Lung microvascular endothelial cell (primary cell): Measurements from ENCODE around the gene MAP1LC3B. TPM values are rescaled to one million over a fixed set of nuclear protein-coding genes. Genes with fewer than 3 reads are reported as not detected.
"Not testable (repeated sequence)": the region's sequence is repeated elsewhere in the genome, so short reads cannot be mapped to it uniquely, and the experiment has no call there.

ENCODE experiments used
- DNase-seq, 2 donors: peaks; one replicate each; pipeline versions ENCODE4 v3.0.0 to v3.0.0-alpha.2; 2010; ENCODE audit warnings: low read depth in 2 of 2
- total RNA-seq: library from RNA; depleted of rRNA; stranded (reverse); fragments of >200 nt; gene quantifications from 2 replicates; pipeline ENCODE4 v1.2.1, GENCODE V29; 2014

The MAP1LC3B gene
- total RNA-seq, 1 donor from 2014 or later, result 21.6 TPM

DNA sequence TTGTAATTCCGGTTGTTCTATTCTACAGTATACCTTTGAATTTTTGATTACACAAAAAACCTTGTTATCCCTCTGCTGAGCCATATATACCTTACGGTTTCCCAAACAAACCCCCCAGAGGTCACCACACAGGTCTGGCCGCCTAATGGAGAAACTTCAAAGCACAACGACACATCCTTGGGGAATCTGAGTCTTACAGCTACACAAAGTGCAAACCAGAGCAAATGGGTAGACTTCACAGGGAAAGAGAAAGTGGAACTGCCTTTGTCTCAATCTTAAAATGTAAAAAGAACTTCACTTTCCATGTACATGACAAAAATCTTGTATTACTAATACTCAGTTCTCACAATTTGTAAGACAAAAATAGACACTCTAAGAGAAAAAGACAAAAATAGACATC, 11.3 kb upstream of the MAP1LC3B start:
- peak in 1 of 2 donors; percentile 51 for DNase-seq

DNA sequence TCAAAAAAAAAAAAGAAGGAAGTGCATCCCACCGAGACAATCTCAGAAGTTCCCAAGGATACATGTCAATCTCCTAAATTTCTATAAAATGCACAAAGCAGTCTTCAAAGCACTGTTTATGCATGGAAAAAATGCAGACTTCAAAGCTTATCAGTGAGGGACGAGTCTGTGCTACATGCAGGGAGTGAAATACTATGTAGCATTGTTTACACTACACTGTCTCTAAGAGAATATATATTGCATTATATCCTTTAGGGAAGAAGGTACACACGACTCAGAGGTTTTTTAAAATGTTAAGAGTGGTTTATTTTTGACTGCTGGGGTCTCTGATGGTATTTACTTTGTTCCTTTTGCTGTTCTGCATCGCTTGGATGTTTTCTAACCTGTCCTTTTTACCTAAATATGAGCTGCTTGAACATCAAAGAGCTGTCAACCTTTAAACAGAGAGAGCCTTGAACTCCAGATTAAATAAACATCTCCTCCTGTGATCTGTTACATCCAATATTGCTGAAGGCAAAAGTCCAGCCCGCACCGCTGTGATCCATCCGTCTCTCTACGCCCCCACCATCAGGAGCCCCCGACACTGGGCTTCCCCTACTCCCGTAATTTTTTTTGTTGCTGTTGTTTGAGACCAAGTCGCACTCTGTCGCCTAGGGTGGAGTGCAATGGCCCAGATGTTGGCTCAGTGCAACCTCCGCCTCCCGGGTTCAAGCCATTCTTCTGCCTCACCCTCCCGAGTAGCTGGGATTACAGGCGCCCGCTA, 9.9 kb upstream of the MAP1LC3B start:
- no peak for DNase-seq

DNA sequence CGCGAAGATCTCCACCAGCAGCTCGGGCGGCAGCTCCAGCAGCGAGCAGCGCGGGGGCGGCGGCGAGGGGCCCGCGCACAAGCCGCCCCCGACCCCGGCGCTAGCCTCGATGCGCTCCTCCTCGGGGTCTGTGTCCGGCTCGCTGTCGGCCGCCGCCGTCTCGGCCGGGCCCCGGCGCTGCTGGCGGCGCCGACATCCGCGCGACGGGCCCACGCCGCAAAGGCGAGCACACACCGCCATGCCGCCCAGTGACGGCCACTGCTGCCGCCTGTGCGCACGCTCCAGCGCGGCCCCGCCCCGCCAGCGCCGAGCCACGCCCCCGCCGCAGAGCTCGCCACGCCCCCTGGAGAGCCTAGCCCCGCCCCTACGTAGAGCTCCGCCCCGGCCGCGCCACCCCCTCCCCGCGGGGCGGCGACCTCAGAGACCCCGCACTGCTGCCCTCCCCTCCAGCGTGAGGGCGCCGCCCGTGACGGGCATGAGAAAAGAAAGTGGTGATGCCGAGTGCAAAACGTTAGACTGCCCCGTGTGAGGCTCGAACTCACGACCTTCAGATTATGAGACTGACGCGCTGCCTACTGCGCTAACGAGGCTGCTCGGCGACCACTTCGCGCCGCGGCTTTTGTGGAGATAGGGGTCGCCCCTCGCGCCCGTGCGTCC, 8.5 kb upstream of the MAP1LC3B start, which contains the start of gene FBXO31:
FBXO31 (minus strand) TSS at position 272 of the 657 bp plus-strand sequence; CDS start at position 240, 32 bp downstream.
- DNase-seq, result peak; percentile 91 to 92

DNA sequence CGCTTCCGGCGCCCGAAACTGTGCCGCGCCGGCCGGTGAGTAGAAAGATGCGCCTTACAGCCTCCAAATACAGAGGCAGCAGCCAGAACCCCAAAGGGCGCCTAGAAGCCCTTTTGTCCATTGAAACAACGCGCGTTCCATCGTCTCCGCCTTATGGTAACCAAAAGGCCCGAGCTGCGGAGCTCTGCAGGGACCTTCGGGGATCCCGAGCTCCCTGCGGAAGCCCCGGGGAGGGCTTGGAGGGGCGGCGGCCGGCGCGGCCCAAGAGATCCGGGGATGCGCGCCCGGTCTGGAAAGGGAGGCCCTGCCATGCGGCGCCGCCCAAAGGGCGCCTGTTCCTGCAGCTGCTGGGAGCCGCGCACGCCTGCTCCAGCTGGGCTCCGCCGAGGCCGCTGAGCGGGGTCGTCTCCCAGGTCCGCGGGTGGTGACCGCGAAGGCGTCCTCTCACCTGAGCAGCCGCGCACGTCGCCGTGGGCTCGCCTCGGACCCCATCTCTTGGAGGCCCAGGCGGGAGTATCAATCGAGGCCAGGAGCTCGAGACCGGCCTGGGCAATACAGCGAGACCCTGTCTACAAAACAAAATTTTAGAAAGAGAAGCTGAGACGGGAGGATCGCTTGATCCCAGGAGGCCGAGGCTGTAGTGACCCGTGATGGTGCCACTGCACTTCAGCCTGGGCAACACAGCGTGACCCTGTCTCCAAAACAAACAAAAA, 7.8 kb upstream of the MAP1LC3B start:
- DNase-seq, result peak in 1 of 2 donors; percentile 52

DNA sequence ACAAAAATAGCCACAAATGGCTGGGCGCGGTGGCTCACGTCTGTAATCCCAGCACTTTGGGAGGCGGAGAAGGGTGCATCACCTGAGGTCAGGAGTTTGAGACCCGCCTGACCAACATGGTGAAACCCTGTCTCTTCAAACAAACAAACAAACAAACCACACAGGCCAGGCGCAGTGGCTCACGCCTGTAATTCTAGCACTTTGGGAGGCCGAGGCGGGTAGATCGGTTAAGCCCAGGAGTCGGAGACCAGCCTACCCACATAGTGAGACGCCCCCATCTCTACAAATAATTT, 7.3 kb upstream of the MAP1LC3B start:
- DNase-seq, result not testable (repeated sequence)

DNA sequence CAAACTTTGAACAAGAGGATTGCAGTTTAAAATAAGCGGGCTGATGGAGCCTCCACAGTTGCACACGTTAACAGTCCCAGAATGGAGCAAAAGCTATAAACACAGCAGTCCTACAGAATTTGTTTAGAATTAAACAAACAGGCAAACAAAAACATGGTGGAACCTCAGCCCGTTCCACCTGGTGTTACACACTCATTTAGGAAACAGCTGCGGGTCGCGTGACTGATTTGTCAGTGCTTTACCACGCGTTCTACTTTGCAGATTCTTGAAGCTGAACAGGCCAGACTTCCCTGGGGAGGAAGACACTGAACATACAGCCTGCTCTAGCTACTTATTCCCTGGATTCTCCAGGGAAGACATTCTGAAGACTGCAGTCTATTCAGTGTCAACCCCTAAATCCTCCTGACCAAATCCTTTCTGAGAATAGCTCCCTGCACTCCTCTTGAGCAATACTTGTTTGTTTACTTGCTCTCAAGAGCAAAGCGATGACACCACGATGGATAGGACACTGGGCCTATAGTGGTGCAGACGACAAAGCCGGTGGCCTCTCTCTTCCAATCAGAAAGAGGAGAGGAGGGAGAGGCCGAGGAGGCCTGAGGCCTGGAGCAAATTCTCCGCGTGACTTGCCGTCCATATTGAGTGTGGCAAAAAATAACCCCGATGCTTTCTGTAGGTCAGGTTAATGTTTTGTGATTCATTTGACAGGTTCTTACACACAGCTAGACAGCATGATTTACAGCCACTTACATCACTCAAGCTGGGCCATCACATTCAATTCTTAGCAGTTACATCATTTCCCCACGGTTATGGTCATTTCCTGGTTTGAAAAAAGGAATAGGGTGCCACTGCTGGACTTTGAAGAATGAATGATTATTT, 4.0 kb upstream of the MAP1LC3B start:
- peak; percentile 98 to 99 for DNase-seq

DNA sequence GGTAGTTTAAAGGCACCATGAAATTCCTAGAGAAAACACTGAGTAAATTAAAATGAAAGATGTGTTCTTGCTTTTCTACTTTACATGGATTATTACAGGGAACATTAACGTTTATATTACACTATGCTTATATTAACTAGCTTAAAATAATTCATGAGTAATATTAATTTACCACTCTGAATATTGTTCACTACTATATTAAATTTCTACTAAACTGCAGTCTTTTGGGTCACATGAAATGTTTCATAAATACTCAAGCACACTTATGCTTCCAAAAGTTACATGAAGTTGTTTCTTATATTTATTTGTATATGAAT, 3.4 kb upstream of the MAP1LC3B start:
- no peak for DNase-seq

DNA sequence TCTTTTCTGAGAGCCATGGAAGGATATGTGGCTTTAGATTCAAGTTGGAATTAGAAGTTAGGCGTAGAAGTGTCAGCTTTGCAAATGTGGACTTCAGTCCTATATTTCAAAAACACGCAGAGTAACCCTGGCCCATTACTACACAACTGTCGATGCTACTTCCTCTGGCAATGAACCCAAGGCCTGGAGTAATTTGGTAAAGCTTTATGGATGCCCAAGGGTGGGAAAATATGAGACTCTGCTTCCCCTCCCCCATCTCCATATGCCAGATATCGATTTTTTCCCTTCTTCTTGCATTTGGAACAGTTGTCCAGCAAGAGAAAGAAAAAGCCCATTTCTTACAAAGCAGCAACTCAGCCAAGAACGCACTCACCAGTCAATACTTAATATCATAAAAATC, 2.9 kb upstream of the MAP1LC3B start:
- DNase-seq, result no peak

DNA sequence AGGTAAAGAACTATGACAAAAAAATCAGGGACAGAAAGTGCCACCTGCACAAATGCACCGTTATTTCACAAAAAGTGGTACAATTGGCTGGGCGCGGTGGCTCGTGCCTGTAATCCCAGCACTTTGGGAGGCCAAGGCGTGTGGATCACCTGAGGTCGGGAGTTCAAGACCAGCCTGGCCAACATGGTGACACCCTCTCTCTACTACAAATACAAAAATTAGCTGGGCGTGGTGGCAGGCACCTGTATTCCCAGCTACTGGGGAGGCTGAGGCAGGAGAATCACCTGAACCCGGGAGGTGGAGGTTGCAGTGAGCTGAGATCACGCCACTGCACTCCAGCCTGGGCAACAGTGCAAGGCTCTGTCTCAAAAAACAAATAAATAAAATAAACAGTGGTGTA, 2.2 kb upstream of the MAP1LC3B start:
- not testable (repeated sequence) for DNase-seq

DNA sequence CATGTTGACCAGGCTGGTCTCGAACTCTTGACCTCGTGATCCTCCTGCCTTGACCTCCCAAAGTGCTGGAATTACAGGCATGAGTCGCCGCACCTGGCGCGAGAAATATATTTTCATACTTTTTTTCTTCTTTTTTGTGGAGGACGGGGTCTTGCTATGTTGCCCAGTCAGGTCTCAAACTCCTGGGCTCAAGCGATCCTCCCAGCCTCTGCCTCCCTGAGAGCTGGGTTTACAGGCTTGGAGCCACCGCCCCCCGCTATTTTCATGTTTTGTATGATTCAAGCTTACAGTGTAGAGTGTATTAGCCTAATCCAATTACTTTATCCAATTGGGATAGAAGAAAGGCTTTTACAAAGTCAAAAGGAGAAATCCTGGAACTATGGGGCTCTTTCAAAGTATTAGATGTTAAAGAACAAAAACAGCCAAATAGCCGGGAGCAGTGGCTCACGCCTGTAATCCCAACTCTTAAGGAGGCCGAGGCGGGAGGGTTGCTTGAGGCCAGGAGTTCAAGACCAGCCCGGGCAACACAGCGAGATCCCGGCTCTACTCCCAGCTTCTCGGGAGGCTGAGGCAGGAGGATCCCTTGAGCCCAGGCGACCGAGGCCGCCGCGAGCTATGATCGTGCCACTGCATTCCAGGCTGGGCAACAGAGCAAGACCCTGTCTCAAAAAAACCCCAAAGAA, 1.4 kb upstream of the MAP1LC3B start:
- no peak for DNase-seq

DNA sequence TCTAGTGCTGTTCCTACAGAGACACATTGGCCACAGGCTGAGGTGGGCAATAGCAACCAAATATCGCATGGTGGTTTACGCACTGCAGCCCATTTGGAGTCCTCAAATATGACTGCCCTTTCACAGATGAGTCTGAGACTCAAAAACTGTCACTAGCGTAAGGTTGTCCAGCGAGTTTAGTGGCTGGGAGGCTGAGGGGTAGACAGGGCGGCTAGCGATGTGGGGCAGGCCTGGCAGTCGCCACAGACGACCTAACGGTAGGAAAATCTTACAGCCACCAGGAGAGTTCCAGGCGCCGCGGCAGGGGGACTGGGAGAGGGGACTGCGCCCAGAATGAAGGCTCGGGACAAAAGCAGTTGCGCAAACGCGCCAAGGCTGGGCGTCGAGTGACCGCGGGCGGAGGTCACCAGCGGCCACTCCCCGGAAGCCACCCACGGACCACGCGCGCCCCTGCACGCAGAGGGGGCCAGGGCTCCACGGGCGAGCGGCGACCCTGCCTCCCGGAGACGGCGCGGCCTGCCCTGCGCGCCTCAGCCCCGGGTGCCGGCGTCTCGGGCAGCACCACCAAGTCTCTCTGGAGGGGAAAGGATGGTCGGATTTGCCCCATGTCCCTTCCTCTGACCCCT, 699 bp upstream of the MAP1LC3B start:
- peak in 1 of 2 donors; percentile 60 for DNase-seq

DNA sequence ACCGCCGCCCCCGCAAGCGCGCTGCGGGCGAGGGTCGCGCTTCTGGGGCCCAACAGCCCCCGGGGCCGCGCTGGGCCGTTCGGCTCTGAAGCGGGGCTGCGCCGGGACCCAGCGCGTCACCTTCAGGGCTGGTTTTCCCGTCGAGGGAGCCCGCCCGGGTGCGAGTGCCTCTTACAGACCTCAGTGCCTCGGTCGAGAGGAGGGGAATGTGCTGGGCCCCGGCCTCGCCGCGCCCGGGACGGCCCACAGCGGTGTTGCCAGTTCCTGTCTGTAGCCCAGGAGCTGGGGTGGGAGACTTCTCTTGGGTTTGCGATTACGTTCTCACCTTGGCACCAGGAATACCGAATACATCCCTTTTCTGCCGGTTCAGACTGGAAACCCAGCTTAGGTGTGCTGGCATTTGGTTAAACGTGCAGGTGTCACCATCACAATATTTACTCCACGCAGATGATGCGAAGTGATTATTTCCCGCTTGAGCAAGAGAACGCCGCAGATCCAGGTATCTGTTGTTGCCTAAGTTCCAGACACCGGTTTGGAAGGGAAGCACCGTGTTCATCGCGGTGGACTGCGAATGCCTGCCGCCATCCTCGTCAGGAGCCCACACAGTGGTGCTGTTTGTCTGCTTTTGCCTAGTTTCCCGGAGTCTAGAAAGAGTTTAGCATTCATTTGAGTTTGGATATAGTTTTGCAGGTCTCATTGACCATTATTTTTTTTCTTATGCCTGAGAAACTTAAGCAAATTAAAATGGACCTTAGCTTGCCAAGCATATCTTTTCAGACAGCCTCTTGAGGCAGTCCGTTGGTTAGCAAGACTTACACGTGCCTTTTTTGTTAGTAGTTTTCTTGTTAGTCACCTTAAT, 914 bp downstream of the MAP1LC3B start:
- DNase-seq, result peak; percentile 51 to 71

DNA sequence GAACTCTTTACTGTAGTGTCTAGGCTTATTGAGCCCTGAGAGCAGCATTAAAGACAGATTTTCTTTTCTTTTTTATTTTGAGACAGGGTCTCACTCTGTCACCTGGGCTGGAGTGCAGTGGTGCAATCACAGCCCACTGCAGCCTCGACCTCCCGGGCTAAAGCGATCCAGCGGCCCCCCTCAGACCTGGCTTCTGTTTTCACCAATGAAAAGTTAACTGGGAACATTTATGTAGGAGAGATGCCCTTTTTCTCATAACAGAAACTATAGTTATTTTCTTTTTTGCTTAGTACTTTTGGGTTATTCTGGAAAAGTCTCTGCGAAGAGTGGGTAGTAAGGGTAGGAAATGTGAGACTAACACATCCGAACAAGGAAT, 1.5 kb downstream of the MAP1LC3B start:
- DNase-seq, result no peak

DNA sequence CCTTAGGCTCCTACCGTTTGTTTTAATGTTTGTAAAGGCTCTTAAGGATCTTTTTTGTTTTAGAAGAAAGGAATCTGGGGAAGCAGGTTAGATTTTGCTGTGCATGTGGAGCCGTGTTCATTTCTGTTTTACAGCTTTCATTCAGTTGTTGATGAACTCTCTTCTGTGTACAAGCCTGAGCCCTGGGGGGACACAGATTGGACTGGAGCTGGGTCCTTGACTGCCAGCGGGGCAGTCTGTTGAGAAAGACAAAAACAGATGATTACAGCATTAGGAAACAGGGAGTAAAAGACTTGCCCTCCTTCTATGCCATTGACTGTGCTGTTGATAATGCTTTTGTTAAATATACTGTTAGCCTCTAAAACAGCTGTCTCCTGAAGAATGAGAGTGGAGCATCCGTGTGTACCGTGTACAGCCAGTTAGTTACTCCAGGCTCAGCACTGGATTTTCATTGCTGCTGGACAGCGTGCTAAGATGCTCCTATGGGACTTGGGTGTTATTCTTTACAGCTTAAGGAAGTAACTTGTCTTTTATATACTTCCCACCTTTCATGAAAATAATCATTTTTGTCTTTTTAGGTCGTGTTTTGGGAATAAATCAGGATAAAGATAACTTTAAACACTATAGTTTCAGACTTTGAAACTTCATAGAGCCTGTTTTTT, 3.2 kb downstream of the MAP1LC3B start:
- DNase-seq, result no peak

DNA sequence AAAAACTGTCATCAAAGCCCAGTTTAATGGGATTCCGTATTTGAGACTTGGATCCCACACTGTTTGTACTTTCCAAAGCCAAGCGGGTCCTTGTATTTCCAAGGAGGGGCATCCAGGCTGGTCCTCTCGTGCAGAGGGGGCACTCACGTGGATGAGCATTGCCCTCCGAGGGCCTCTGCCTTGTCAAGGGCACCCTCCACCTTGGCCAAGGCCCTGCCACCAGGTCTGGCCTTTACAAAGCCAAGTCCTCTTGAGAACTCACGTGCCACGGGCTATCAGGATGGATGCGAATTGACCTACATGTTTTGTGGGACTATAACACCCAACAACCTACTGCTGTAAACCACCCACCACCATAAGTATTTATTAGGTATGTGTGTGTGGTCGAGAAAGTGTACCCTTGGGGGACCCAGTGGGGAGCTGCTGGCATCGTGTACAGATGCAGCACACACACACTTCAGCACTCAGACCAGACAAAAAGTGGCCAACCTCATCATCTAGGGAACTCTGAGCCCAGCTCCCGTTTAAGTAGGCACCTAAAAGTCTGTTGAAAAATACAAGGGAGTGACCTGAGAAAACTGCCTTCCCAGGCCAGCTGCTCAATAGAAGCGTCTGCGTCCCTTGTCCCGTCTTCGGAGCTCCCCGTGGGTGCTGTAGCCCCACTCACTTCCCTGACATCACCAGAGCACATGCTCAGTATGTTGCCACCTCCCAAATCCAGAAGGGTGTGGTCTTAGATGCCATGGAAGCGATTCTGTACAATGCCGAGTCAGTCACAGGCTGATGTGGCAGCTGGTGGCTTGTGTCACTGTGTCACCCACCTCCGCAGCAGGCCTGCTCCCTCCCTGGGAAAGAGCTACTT, 12.9 kb downstream of the MAP1LC3B start:
- DNase-seq, result no peak

DNA sequence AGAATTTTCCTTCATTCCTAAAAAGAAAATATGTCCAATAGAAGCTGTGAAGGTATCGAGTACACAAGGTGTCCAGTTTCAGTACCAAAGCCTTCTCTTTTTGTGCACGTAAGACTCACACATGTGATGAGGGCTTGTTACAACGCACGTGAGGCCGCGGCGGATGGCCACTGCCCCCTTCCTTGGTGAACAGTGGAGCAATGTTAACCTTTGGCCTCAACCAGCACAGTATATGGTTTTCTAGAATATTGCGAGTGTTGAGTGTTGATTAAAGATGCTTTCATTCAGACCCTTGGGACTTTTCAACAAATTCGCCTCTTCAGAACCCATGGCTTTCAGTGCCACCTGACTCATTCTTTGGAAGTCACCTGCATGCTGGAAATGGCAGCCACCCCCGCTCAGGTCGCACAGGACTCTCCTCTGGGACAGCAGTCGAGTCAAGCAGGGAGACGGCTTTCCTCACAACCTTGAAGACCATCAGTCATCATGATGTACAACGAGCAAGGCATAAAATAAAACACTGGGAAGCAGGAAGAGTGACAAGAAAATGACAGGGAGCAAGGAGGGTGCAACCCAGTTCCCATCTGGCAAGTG, 14.5 kb downstream of the MAP1LC3B start:
- no peak for DNase-seq

DNA sequence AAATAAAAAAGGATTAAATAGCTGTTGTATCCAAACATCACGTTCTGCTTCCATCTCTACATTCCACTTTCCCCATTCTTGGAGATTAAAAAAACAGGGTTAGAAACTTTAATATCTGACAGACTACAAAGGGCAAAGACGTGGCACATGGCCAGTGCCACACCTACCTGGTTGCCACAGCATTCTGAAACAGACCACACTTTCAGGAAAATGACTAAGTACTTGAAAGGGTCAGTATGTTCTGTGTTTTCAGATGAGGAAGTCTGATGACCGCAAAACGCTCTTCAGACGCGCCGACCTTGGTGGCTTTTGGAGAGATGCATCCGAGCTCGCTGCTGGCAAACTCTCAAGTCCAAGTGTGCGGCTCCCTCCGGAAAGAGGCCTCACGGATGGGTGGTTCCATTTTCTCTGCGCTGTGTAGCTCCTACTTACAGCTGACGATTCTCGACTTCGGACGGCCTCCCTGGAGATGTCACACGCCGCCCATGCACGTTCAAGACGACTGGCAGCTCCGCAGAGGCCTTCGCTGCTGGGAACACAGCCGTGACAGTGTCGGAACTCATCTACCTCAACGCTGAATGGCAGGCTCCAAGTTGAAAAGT, 15.5 kb downstream of the MAP1LC3B start:
- DNase-seq, result peak; percentile 77 to 98
